H1 (cell line): ENCODE data around the gene EVA1C. TPM values are rescaled to one million over a fixed set of nuclear protein-coding genes. Genes with fewer than 3 reads are reported as not detected.

Experiments used
- CTCF ChIA-PET: fragments of 300-600 bp; sonication (Branson Sonifier 250); formaldehyde crosslinking; loops from one replicate; lab custom pipeline; 2021; ENCODE audit not compliant: partially characterized antibody; lab: Charles Lee
- POLR2A ChIA-PET: fragments of 300-600 bp; sonication (Branson Sonifier 250); formaldehyde crosslinking; loops from one replicate; lab custom pipeline; 2021; ENCODE audit warnings: inconsistent platforms; ENCODE audit not compliant: partially characterized antibody; lab: Charles Lee
- DNase-seq, 2 experiments: peaks; one replicate each; pipeline versions ENCODE4 v3.0.0 to v3.0.0-alpha.2; 2010 to 2022; ENCODE audit warnings: low spot score in 2 of 2, low read depth in 1 of 2, mixed read lengths in 1 of 2
- FAIRE-seq: peaks from 2 replicates; lab custom pipeline; 2011; peaks lifted over from hg19 to GRCh38; lab: Jason Lieb, UNC
- H2AFZ ChIP-seq: 2 replicates; pipeline ENCODE4 v1.8.1; 2012; ENCODE audit warnings: low read length, inconsistent platforms
- H2AK5ac ChIP-seq: 2 replicates; pipeline ENCODE4 v1.6.1; 2013; ENCODE audit warnings: low read depth, low read length
- H2BK120ac ChIP-seq: replicated peaks from 2 replicates; pipeline ENCODE3; 2013; ENCODE audit warnings: low read depth, low read length, inconsistent platforms
- H2BK12ac ChIP-seq: 2 replicates; pipeline ENCODE4 v1.6.1; 2013; ENCODE audit warnings: low read depth, low read length
- H2BK15ac ChIP-seq: 2 replicates; pipeline ENCODE4 v1.6.1; 2013; ENCODE audit warnings: low read length
- H2BK20ac ChIP-seq: 2 replicates; pipeline ENCODE4 v1.6.1; 2013; ENCODE audit warnings: low read length
- H2BK5ac ChIP-seq: 2 replicates; pipeline ENCODE4 v1.6.1; 2013; ENCODE audit warnings: low read depth, low read length
- H3K14ac ChIP-seq: 2 replicates; pipeline ENCODE4 v1.6.1; 2013; ENCODE audit warnings: inconsistent platforms; ENCODE audit not compliant: insufficient read length
- H3K18ac ChIP-seq: 2 replicates; pipeline ENCODE4 v1.6.1; 2013; ENCODE audit warnings: low read length; ENCODE audit errors: extremely low read depth
- H3K23ac ChIP-seq: 2 replicates; pipeline ENCODE4 v1.6.1; 2013; ENCODE audit warnings: inconsistent platforms; ENCODE audit not compliant: insufficient read length
- H3K23me2 ChIP-seq: 2 replicates; pipeline ENCODE4 v1.6.1; 2013; ENCODE audit warnings: low read depth, low read length
- H3K27ac ChIP-seq: 2 replicates; pipeline ENCODE4 v1.6.1; 2011; ENCODE audit warnings: low read depth, low read length, inconsistent platforms
- H3K27me3 ChIP-seq, 4 experiments: replicated peaks in 1 of 4; 1 replicate in 1 of 4; 2 replicates in 3 of 4; pipeline versions ENCODE4 v1.6.1 to v1.8.1; 2011 to 2013; ENCODE audit warnings: low read length in 3 of 4, mild to moderate bottlenecking in 3 of 4, inconsistent platforms in 2 of 4, mixed read lengths in 2 of 4, moderate library complexity in 1 of 4; ENCODE audit not compliant: control insufficient read depth in 3 of 4, insufficient read depth in 3 of 4; ENCODE audit errors: extremely low read depth in 1 of 4
- H3K36me3 ChIP-seq, 4 experiments: 2 replicates each; pipeline versions ENCODE4 v1.6.1 to v1.8.1; 2011 to 2013; ENCODE audit warnings: mild to moderate bottlenecking in 4 of 4, low read length in 3 of 4, moderate library complexity in 2 of 4, control low read depth in 1 of 4, inconsistent platforms in 1 of 4; ENCODE audit not compliant: insufficient read depth in 4 of 4, control insufficient read depth in 2 of 4
- H3K4ac ChIP-seq: replicated peaks from 2 replicates; pipeline ENCODE3; 2013; ENCODE audit warnings: low read length, low read depth, mixed read lengths, inconsistent platforms; ENCODE audit not compliant: insufficient read length
- H3K4me1 ChIP-seq, 4 experiments: replicated peaks in 1 of 4; 1 replicate in 1 of 4; 2 replicates in 3 of 4; pipeline versions ENCODE4 v1.6.1 to v1.8.1; 2011 to 2013; ENCODE audit warnings: low read length in 3 of 4, inconsistent platforms in 2 of 4, mixed read lengths in 1 of 4; ENCODE audit not compliant: insufficient read depth in 4 of 4, control insufficient read depth in 3 of 4
- H3K4me2 ChIP-seq, 2 experiments: 2 replicates each; pipeline versions ENCODE4 v1.6.1 to v1.8.1; 2011 to 2013; ENCODE audit warnings: low read depth in 2 of 2, low read length in 2 of 2, control low read depth in 1 of 2, inconsistent platforms in 1 of 2, mild to moderate bottlenecking in 1 of 2; ENCODE audit not compliant: insufficient read depth in 1 of 2
- H3K4me3 ChIP-seq, 4 experiments: fragments of 200-600, 300-600 bp in 1 of 4; sonication (generic), shearing (Covaris generic), sonication (Bioruptor Twin) in 1 of 4; 2 replicates each; pipeline versions ENCODE4 v1.5.1 to v1.8.1; 2011 to 2016; ENCODE audit warnings: low read length in 4 of 4, low read depth in 3 of 4, control low read depth in 2 of 4, inconsistent platforms in 2 of 4, mild to moderate bottlenecking in 2 of 4, mixed read lengths in 1 of 4, moderate library complexity in 1 of 4; ENCODE audit not compliant: insufficient read depth in 2 of 4; ENCODE audit errors: extremely low read depth in 1 of 4
- H3K56ac ChIP-seq: replicated peaks from 2 replicates; pipeline ENCODE3; 2013; ENCODE audit warnings: low read depth, mild to moderate bottlenecking, mixed read lengths, low read length, inconsistent platforms; ENCODE audit not compliant: insufficient read length
- H3K79me1 ChIP-seq: 2 replicates; pipeline ENCODE4 v1.6.1; 2013; ENCODE audit warnings: low read depth, low read length, control low read depth
- H3K79me2 ChIP-seq, 2 experiments: 2 replicates each; pipeline versions ENCODE4 v1.6.1 to v1.8.1; 2012 to 2013; ENCODE audit warnings: low read length in 2 of 2, mild to moderate bottlenecking in 2 of 2, inconsistent platforms in 1 of 2; ENCODE audit not compliant: insufficient read depth in 2 of 2, control insufficient read depth in 1 of 2
- H3K9ac ChIP-seq, 4 experiments: replicated peaks in 1 of 4; 1 replicate in 1 of 4; 2 replicates in 3 of 4; pipeline versions ENCODE4 v1.6.1 to v1.8.1; 2011 to 2013; ENCODE audit warnings: low read depth in 3 of 4, low read length in 3 of 4, control low read depth in 2 of 4, mild to moderate bottlenecking in 2 of 4, moderate library complexity in 2 of 4, inconsistent platforms in 1 of 4; ENCODE audit errors: extremely low read depth in 1 of 4
- H3K9me3 ChIP-seq, 2 experiments: 2 replicates each; pipeline versions ENCODE4 v1.6.1 to v1.8.1; 2012 to 2013; ENCODE audit warnings: mild to moderate bottlenecking in 2 of 2, moderate library complexity in 2 of 2, control low read depth in 1 of 2, inconsistent platforms in 1 of 2, low read depth in 1 of 2, low read length in 1 of 2, mixed read lengths in 1 of 2; ENCODE audit not compliant: insufficient read depth in 2 of 2
- H4K20me1 ChIP-seq, 2 experiments: replicated peaks in 1 of 2; 2 replicates each; pipeline versions ENCODE3 to v1.8.1; 2011 to 2013; ENCODE audit warnings: inconsistent platforms in 2 of 2, low read length in 2 of 2, mild to moderate bottlenecking in 1 of 2; ENCODE audit not compliant: insufficient read depth in 2 of 2, control insufficient read depth in 1 of 2
- H4K5ac ChIP-seq: 2 replicates; pipeline ENCODE4 v1.6.1; 2013; ENCODE audit warnings: low read length, low read depth, mixed read lengths, inconsistent platforms; ENCODE audit not compliant: insufficient read length
- H4K8ac ChIP-seq: 2 replicates; pipeline ENCODE4 v1.8.0; 2013; ENCODE audit warnings: mild to moderate bottlenecking, moderate library complexity, low read length, inconsistent platforms; ENCODE audit not compliant: insufficient read depth; ENCODE audit errors: extremely low read depth
- H4K91ac ChIP-seq: replicated peaks from 2 replicates; pipeline ENCODE3; 2013; ENCODE audit warnings: low read length, mixed read lengths, inconsistent platforms; ENCODE audit not compliant: insufficient read length
- CBX5 ChIP-seq: fragments of 300-800, 300-1000 bp; sonication (generic); IDR thresholded peaks from 2 replicates; pipeline ENCODE4 v1.7.1; 2016; ENCODE audit warnings: antibody characterized with exemption, low read length, low read depth
- CREB1 ChIP-seq: IDR thresholded peaks from 2 replicates; pipeline ENCODE4 v1.6.1; 2012; ENCODE audit warnings: inconsistent platforms
- KDM1A ChIP-seq: fragments of 200-600, 300-600 bp; sonication (generic); IDR thresholded peaks from 2 replicates; pipeline ENCODE4 v1.7.1; 2016; ENCODE audit warnings: mild to moderate bottlenecking, low read length, borderline replicate concordance
- MAFK ChIP-seq: IDR thresholded peaks from 2 replicates; pipeline ENCODE4 v1.6.1; 2012; ENCODE audit warnings: low read depth, mild to moderate bottlenecking, improper control_type of control experiment, low read length
- POLR2A ChIP-seq, 2 experiments: IDR thresholded peaks; 1 replicate in 1 of 2; 2 replicates in 1 of 2; pipeline ENCODE4 v1.6.1; 2011; ENCODE audit warnings: low read depth in 2 of 2, low read length in 2 of 2, mild to moderate bottlenecking in 2 of 2; ENCODE audit errors: control extremely low read depth in 1 of 2
- POU5F1 ChIP-seq: IDR thresholded peaks from 2 replicates; pipeline ENCODE4 v1.6.1; 2011; ENCODE audit warnings: low read depth, mild to moderate bottlenecking, low read length, moderate library complexity
- RAD21 ChIP-seq, 2 experiments: IDR thresholded peaks in 1 of 2; conservative IDR thresholded peaks in 1 of 2; 2 replicates each; pipeline ENCODE4 v1.6.1; 2011; ENCODE audit warnings: low read depth in 2 of 2, low read length in 2 of 2, improper control_type of control experiment in 1 of 2, inconsistent platforms in 1 of 2, mild to moderate bottlenecking in 1 of 2, moderate library complexity in 1 of 2
- RBBP5 ChIP-seq: IDR thresholded peaks from 2 replicates; pipeline ENCODE4 v1.7.1; 2012; ENCODE audit warnings: low read depth, mild to moderate bottlenecking, inconsistent platforms, low read length, moderate library complexity, borderline replicate concordance
- RFX5 ChIP-seq: IDR thresholded peaks from 2 replicates; pipeline ENCODE4 v1.6.1; 2011; ENCODE audit warnings: low read depth, low read length, improper control_type of control experiment, borderline replicate concordance
- RNF2 ChIP-seq: fragments of 200-900, 300-1000 bp; sonication (generic); IDR thresholded peaks from 2 replicates; pipeline ENCODE4 v1.7.1; 2016; ENCODE audit warnings: borderline replicate concordance, low read depth, mild to moderate bottlenecking, antibody characterized with exemption, low read length; ENCODE audit not compliant: poor library complexity, severe bottlenecking; ENCODE audit errors: missing control alignments
- SAP30 ChIP-seq: fragments of 300-600 bp; sonication (generic); IDR thresholded peaks from 2 replicates; pipeline ENCODE4 v1.7.1; 2012; ENCODE audit warnings: low read length, moderate library complexity, mild to moderate bottlenecking, inconsistent platforms; ENCODE audit not compliant: insufficient read depth, insufficient replicate concordance
- SIRT6 ChIP-seq: IDR thresholded peaks from one replicate; pipeline ENCODE4 v1.7.1; 2012; ENCODE audit warnings: low read length, inconsistent platforms
- WGBS, 2 experiments: shearing (Covaris generic) in 1 of 2; methylation state at CpG; one replicate each; pipeline versions ENCODE4 v1.1.6 to v1.1.7; 2013 to 2015; ENCODE audit warnings: low lambda C conversion rate in 2 of 2, mixed read lengths in 2 of 2, inconsistent platforms in 1 of 2, low coverage in 1 of 2, missing lambda C conversion rate in 1 of 2; ENCODE audit not compliant: insufficient replicate concordance in 2 of 2, insufficient coverage in 1 of 2, insufficient read length in 1 of 2; ENCODE audit errors: extremely low coverage in 1 of 2, missing lambda C conversion rate in 1 of 2; 5-methylcytosine and 5-hydroxymethylcytosine counted together
- polyA plus RNA-seq, 7 experiments: library from polyadenylated mRNA; depleted of rRNA in 3 of 7; stranded (reverse) in 5 of 7; unstranded in 2 of 7; fragments of >200 nt in 5 of 7; fragments of 200-250 nt in 2 of 7; gene quantifications; 1 replicate in 5 of 7; 2 replicates in 1 of 7; 4 replicates in 1 of 7; pipeline versions ENCODE4 v1.2.1 to v1.2.3, GENCODE V29; 2011 to 2013; ENCODE audit warnings: missing spikeins in 2 of 7, mixed read lengths in 2 of 7
- total RNA-seq: library from RNA; stranded (reverse); fragmentation: NEBNext Ultra II Directional; extraction: Animal tissue kit (Norgen Biotek cat#: 25700); gene quantifications from 2 replicates; pipeline ENCODE4 v1.2.1, GENCODE V29; 2021

EVA1C gene
- total and polyA plus RNA-seq, 2 of the 8 experiments (the other 6 are each of a cell fraction or from before 2014, with no cell fraction given), result 2.6 to 3.6 TPM

DNA sequence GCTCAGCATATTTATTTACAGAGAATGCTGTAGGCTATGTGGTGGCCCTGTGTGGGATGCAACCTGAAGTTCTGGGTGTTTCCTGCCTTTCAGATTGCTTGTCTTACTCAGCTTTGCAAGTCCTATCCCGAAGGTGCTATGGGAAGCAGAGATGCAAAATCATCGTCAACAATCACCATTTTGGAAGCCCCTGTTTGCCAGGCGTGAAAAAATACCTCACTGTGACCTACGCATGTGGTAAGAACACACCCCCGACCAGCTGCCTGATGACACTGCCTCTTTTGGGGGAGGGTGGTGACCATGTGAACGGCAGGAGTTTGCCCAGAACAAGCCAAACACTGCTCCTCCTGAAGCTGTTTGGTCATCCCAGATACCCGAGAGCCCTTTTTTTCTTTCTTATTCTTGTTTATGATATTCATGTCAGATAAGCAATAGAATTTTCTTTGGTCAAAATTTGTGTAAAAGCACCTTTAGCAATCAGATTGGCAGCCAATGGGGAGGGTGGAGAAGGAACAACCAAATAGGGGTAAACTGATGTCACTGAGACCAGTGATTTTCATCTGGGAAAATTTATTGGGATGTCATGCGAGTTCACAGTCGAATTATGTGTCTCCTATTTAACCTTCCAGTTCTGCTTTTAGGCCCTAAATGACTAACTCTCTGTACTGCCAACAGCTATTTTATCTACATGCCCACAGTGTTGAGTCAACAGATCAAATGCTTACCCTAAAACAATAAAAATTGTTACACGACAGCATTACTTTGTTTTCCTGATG is 82.6 kb downstream of the EVA1C start:
- Histone ChIP-seq H2BK5ac (0 out of 2 replicates have a peak overlapping the region, but pooled peaks have one; percentile 35), H3K9ac (no peak overlapping the region), H3K23ac (no peak overlapping the region), H3K79me1 (no peaks in the 10 kb centered on the region), H3K79me2 (no peaks in the 10 kb centered on the region), H2AK5ac (no peak overlapping the region), H4K8ac (0 out of 2 replicates have a peak overlapping the region, but pooled peaks have one; percentile 23), H3K23me2 (no peaks in the 10 kb centered on the region), H3K18ac (0 out of 2 replicates have a peak overlapping the region, but pooled peaks have one; percentile 9), H2AFZ (no peak overlapping the region), H3K4me2 (no peak overlapping the region), H4K20me1 (no peaks in the 10 kb centered on the region), H3K27ac (no peak overlapping the region), H3K56ac (no peak overlapping the region), H3K4me1 (peaks cover 9 to 21% (median 18%) of the 10 kb centered on the region in 4 experiments), H3K4me3 (no peak overlapping the region), H3K36me3 (no peaks in the 10 kb centered on the region), H2BK12ac (no peak overlapping the region), H3K4ac (no peak overlapping the region), H2BK15ac (peak overlapping the region; percentile 37; the same call in 1 of the 2 replicates), H4K91ac (no peak overlapping the region), H2BK20ac (no peak overlapping the region), H3K14ac (no peak overlapping the region), H2BK120ac (no peak overlapping the region), H3K27me3 (no peaks in the 10 kb centered on the region), H3K9me3 (no peaks in the 10 kb centered on the region), H4K5ac (no peak overlapping the region)
- DNase-seq (no peak), FAIRE-seq (no peak)
- ChIA-PET POLR2A (interaction anchor here (1.3 kb wide), 1 partner anchor 110 kb away, joined by 3 read pairs; no protein-coding TSS in a partner anchor), CTCF (interaction anchor here (0.6 to 0.9 kb wide), 4 partner anchors 22 to 130 kb away, joined by 3 to 5 read pairs (median 3); no protein-coding TSS in a partner anchor)
- WGBS, 2 experiments, result 87% methylated on average over 10 of the region's 10 CpGs; no CpG with 5 or more reads in 1 of the 2 experiments
- TF ChIP-seq RFX5 (no peak), MAFK (no peak), KDM1A (no peak), CREB1 (peak; percentile 54), RBBP5 (no peak), POLR2A (IDR thresholded peaks at IDR 0.05; ENCODE audit: control extremely low read depth in 1 of 2, low read depth in 2 of 2, low read length in 2 of 2) (no peak), CBX5 (no peak), RNF2 (no peak), SAP30 (no peak), POU5F1 (no peak), RAD21 (IDR thresholded peaks at IDR 0.05 in 1 of 2, conservative IDR thresholded peaks at IDR 0.05 in 1 of 2; ENCODE audit: low read depth in 2 of 2, low read length in 2 of 2) (no peak), SIRT6 (no peak)
